Mucosa of stomach (tissue), 1 donor: ENCODE data around the gene ANKS4B.

ENCODE experiments used
- H3K27me3 ChIP-seq: one replicate; pipeline ENCODE4 v1.7.0; 2013; ENCODE audit warnings: mild to moderate bottlenecking, low read length; ENCODE audit not compliant: control insufficient read depth, insufficient read depth
- H3K36me3 ChIP-seq: one replicate; pipeline ENCODE4 v1.7.0; 2013; ENCODE audit warnings: low read length; ENCODE audit not compliant: control insufficient read depth, insufficient read depth
- H3K4me1 ChIP-seq: one replicate; pipeline ENCODE4 v1.7.0; 2013; ENCODE audit warnings: mild to moderate bottlenecking, low read length; ENCODE audit not compliant: control insufficient read depth, insufficient read depth
- H3K4me3 ChIP-seq: one replicate; pipeline ENCODE4 v1.7.0; 2013; ENCODE audit warnings: low read length
- H3K9ac ChIP-seq: one replicate; pipeline ENCODE4 v1.7.0; 2013; ENCODE audit warnings: mild to moderate bottlenecking, low read length, moderate library complexity
- H3K9me3 ChIP-seq: one replicate; pipeline ENCODE4 v1.7.0; 2013; ENCODE audit warnings: mild to moderate bottlenecking, low read length, moderate library complexity; ENCODE audit not compliant: control insufficient read depth
- donor health status: Pancreatic carcinoma.

ANKS4B gene

DNA sequence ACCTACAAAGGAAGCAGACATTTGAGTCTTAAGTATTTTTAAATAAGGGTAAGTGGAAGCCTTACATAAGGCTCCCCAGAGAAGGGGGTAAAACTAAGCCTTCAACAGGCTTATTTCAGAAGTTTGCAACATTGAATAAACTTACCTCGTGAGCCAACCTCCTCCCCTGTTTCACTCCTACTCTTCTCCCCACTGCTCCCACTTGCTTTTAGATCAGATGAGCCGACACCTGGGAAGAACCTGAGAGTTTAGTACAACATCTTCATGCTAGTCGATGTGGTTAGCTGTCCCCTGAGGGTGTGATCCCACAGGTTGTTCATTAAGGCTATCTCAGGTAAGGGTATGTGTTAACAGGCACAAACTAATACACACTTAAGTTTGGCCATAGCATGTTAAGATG, 35.9 kb upstream of the ANKS4B start:
- H3K9me3 ChIP-seq, result no peaks in the 10 kb centered on the region
- H3K4me1 ChIP-seq, result no peaks in the 10 kb centered on the region
- no peak overlapping the region for H3K9ac ChIP-seq
- no peak overlapping the region for H3K4me3 ChIP-seq
- H3K36me3 ChIP-seq, result no peaks in the 10 kb centered on the region
- H3K27me3 ChIP-seq, result no peaks in the 10 kb centered on the region

DNA sequence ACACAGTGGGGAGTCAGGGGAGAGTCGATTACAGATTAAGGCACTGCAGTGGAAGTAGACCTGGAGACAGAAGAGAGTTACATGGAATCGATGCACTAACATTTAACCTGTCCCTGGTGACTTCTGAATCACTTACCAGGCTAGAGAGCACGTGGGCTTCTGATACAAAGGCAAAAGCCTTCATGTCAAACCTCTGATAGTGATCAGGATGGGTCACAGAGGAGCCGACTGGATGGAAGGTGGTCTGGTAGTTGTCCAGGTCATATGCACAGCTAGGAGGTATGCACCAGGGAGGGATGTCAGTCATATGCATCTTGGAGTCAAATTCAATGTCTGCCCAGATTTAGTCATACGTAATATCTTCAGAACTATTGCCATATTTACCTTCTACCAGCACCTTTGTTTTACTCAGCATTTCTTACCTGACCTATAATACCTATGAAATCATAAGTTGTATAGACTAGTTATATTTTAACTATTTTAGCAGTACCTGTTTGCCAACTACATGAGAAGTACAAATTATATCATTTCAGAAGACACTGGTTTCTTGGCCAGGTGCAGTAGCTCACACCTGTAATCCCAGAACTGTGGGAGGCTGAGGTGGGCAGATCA, 33.8 kb upstream of the ANKS4B start:
- Histone ChIP-seq H3K4me3 (no peak overlapping the region), H3K4me1 (no peaks in the 10 kb centered on the region), H3K36me3 (no peaks in the 10 kb centered on the region), H3K9ac (no peak overlapping the region), H3K27me3 (no peaks in the 10 kb centered on the region), H3K9me3 (no peaks in the 10 kb centered on the region)

DNA sequence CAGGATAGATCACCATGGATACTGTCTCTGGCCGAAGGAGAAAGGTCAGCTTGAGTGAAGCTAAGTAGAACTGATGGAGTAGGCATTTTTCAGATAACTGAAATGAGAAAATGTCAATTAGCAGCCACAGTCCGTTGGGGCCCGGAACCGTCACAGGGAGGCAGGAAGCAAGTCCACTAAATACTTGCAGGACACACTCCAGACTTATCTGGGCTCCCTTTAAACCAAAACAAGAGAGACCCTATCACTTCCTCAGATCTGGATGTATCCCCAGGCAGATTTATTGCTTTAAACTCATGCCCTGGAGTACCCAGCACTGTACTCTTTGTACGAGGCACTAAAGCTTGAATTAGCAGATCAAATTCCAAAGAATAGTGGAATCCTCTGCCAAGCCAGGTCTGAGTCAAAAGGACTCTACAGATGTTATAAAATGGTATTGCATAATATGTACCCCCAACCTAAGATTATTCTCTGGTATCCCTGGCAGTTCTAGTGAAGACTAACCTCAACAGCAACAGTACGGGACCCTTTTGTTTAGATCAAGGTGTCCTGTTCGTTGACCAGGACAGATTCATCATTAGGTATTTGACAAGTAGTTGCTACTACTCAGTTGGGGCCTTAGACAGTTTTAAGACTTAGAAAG, 30.2 kb upstream of the ANKS4B start:
- Histone ChIP-seq H3K4me3 (no peak overlapping the region), H3K9ac (no peak overlapping the region), H3K36me3 (no peaks in the 10 kb centered on the region), H3K27me3 (no peaks in the 10 kb centered on the region), H3K4me1 (no peaks in the 10 kb centered on the region), H3K9me3 (no peaks in the 10 kb centered on the region)

DNA sequence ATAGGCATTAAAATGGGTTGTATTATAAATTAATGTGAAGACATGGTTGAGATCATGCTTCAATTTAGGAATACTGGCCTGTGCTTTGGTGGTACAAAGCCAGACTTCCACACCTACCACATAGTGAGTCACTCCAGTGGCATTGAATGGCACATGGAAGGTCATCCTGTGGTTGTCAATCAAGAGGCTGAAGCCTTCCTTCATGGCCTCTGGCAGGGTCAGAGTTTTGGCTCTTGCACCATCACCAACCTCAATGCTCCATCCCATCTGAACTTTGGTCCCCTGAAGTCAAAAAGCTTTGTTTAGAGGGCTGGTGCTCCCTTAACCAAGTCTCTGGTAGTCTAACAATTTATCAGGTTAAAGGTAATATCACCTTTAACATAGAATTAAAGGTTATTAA, 28.2 kb upstream of the ANKS4B start:
- H3K9me3 ChIP-seq, result no peaks in the 10 kb centered on the region
- no peaks in the 10 kb centered on the region for H3K36me3 ChIP-seq
- no peak overlapping the region for H3K9ac ChIP-seq
- no peaks in the 10 kb centered on the region for H3K4me1 ChIP-seq
- no peak overlapping the region for H3K4me3 ChIP-seq
- H3K27me3 ChIP-seq, result no peaks in the 10 kb centered on the region

DNA sequence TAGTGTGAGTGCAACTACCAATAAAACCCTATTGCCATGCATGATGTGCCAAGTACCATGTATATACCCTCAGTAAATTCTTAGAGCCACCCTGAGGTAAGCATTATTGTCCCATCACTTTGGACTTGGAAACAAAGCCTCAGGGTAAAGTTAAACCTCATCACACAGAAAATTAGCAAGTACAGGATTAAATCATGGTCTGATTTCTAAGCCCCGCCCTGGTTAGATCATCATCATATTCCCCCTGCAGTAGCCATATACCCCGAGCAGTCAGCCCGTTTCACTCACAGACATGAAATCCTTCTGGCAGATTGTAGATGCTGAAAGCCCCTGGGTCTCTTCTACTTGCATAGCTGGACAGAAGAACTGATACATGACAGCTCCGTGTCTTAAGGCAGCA, 26.9 kb upstream of the ANKS4B start:
- H3K4me1 ChIP-seq, result no peaks in the 10 kb centered on the region
- no peaks in the 10 kb centered on the region for H3K9me3 ChIP-seq
- H3K9ac ChIP-seq, result no peak overlapping the region
- no peaks in the 10 kb centered on the region for H3K36me3 ChIP-seq
- no peak overlapping the region for H3K4me3 ChIP-seq
- H3K27me3 ChIP-seq, result no peaks in the 10 kb centered on the region

DNA sequence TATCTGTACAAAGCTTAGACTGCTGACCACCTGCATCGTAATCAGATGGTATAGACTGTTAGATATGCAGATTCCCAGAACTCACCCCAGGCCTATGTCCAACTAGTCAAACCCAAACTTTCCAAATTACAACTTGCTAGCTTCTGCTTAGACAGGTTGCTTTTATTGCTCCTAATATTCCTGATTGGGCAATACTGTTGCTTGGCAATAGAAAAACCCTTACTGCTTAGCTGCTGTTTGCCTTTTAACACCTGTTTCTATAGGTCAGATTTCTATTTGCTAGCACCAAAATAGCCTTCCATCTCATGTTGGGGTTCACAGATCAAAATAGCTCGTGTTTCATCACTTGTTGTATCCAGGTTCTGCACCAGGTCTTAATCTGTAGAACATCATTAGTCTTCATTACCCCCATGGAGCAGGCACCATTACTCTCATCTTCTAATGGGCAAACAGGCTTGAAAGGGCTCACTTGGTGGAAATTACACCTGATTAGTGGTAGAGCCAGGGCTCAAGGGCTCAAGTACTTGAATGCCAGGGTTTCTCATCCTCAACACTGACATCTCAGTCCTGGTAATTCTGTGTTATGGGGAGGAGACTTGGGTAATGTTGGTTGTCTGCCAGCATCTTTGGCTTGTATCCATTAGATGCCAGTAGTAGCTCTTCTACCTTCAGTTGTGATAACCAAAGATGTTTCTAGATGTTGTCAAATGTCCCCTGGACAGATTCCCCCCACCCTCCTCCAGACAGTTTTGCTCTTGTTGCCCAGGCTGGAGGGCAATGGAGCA, 24.9 kb upstream of the ANKS4B start:
- Histone ChIP-seq H3K36me3 (no peaks in the 10 kb centered on the region), H3K27me3 (no peaks in the 10 kb centered on the region), H3K9ac (no peak overlapping the region), H3K9me3 (no peaks in the 10 kb centered on the region), H3K4me3 (no peak overlapping the region), H3K4me1 (no peaks in the 10 kb centered on the region)

DNA sequence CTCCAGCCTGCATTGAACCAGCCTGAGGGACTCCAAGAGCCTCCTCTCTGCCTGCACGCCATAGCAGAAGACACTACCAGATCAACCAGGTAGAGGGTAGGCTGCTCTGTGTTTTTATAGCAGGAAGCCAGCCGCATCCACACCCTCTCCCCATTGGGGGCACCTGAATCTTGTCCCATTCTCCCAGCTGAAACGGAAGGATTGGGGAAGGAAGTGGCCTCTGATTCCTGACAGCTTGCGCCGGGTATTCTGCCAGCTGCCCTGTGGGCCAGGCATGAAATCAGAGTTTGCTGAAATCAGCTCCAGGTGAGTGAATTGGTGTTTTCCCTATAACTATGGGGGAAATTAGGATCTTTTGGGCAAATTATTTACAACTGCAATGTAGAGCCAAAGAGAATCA, 22.0 kb upstream of the ANKS4B start, which contains the start of gene ZP2:
Gene ZP2 (minus strand): TSS at position 89 of the 400 bp plus-strand sequence. CDS start 27 bp downstream, at position 62.
- Histone ChIP-seq H3K27me3 (no peaks in the 10 kb centered on the region), H3K4me3 (no peak within 1 kb of the TSS)

DNA sequence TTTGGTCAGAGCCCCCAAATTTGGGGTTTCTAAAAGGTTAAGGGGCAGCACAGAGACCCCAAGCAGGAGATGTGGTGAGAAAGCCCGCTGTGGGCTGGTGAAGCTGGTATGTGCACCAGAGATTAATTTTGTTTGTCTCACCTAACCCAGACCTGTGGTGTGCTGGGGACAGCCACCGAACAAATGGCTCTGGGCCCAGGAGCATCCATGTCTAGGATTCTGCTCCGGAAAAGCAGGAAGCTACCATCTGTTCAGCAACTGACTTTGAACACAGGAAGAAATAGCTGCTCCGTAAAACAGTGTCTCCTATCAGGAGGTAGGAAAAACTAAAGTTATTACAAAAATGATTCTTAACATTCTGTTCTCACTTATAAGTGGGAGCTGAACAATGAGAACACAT, 19.4 kb upstream of the ANKS4B start:
- Histone ChIP-seq H3K4me3 (no peak overlapping the region), H3K9me3 (no peaks in the 10 kb centered on the region), H3K27me3 (no peaks in the 10 kb centered on the region), H3K36me3 (no peaks in the 10 kb centered on the region), H3K9ac (no peak overlapping the region), H3K4me1 (no peaks in the 10 kb centered on the region)

More for the DNA sequence above, 22.0 kb upstream of the ANKS4B start, which contains the start of gene ZP2:
- H3K4me1 ChIP-seq, result no peaks in the 10 kb centered on the region
- no peaks in the 10 kb centered on the region for H3K36me3 ChIP-seq
- no peak within 1 kb of the TSS for H3K9ac ChIP-seq
- no peaks in the 10 kb centered on the region for H3K9me3 ChIP-seq

DNA sequence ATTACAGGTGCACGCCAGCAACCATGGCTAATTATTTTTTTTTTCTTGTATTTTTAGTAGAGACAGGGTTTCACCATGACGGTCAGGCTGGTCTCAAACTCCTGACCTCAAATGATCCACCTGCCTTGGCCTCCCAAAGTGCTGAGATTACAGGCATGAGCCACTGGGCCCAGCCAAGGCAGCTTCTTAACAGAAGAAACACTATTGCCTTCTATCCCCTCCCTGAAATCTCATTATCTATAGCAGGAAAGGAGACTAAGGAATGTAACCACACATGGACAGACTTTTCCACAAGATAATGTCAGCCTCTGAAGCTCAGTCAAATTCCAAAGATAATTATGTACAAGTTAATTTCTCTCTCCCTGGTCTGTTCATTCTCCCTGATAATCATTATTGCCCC, 16.4 kb upstream of the ANKS4B start:
- Histone ChIP-seq H3K9ac (no peak overlapping the region), H3K27me3 (no peaks in the 10 kb centered on the region), H3K4me3 (no peak overlapping the region), H3K36me3 (no peaks in the 10 kb centered on the region), H3K9me3 (no peaks in the 10 kb centered on the region), H3K4me1 (no peaks in the 10 kb centered on the region)

DNA sequence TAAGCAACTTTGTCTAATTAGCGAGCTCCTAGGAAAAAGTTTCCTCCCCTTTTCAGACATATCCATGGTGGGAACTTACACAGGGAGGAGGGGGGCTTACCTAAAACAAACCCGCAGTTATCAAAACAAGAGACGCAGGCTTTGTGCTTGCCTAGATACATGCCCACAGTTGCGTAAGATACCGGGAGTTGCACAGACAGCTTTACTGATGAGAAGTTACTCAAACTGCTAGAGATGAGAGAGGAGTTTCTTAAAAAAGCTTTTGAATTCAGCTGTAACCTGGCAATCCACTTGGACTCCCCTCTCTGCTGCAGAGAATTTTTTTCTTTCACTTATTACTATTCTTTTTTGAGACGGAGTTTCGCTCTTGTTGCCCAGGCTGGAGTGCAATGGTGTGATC, 15.3 kb upstream of the ANKS4B start:
- H3K9ac ChIP-seq, result no peak overlapping the region

DNA sequence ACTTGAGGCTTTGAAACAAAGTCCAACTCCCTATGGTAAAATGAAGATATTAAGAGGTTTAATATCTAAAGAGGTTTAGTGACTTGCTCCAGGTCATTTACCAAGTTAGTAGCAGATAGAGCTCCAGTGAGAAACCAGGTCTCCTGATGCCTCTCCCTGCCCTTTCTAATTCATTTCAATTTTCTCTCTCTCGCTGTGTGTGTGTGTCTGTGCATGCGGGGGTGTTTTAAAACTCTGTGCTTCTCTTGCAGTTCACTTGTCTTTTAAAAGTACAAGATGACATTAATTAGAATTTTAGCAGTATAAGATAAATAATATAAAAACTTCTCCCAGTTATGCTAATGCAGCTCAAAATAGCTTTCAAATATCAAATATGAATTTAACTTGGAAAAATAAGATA, 13.9 kb upstream of the ANKS4B start:
- no peaks in the 10 kb centered on the region for H3K9me3 ChIP-seq
- H3K27me3 ChIP-seq, result no peaks in the 10 kb centered on the region
- H3K4me3 ChIP-seq, result no peak overlapping the region
- H3K9ac ChIP-seq, result no peak overlapping the region
- H3K4me1 ChIP-seq, result no peaks in the 10 kb centered on the region
- H3K36me3 ChIP-seq, result no peaks in the 10 kb centered on the region

More for the DNA sequence above, 15.3 kb upstream of the ANKS4B start:
- H3K4me3 ChIP-seq, result no peak overlapping the region
- H3K9me3 ChIP-seq, result no peaks in the 10 kb centered on the region
- no peaks in the 10 kb centered on the region for H3K4me1 ChIP-seq
- no peaks in the 10 kb centered on the region for H3K27me3 ChIP-seq
- H3K36me3 ChIP-seq, result no peaks in the 10 kb centered on the region
